Activated gamma-delta T cell treated with anti-CD3 and anti-CD28 coated beads, Interleukin-2, amount 50 U/mL, for 16 hours (primary cell): ENCODE results near the gene OSBPL2.

Experiments
- DNase-seq: peaks from one replicate; pipeline ENCODE4 v3.0.0-alpha.2; 2020; ENCODE audit warnings: low read depth

OSBPL2 gene

DNA sequence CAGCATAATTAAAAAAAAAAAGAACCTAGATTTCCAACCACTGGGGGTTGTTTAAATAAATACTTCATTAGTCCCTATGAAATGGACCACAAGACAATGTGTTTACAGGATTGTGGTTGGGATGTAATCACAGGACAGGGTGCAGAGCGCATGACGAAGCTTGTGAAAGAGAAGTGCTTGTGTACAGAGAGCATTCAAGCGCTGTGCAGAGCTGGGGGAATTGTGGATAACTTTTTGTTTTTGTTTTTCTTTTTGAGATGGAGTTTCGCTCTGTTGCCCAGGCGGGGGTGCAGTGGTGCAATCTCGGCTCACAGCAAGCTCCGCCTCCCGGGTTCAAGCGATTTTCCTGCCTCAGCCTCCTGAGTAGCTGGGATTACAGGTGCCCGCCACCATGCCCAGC is 106.5 kb downstream of the OSBPL2 start:
- no peak for DNase-seq
